GM21423 (cell line): ENCODE results near the gene ALLC.

ENCODE experiments used
- ATAC-seq: cut with Tn5 transposase; IDR thresholded peaks from one replicate; pipeline ENCODE4 v1.9.1; 2021; ENCODE audit warnings: mild to moderate bottlenecking, moderate library complexity; ENCODE audit not compliant: unreplicated experiment

ALLC gene

GRCh38 chr2:3742743-3743508 is 84.9 kb downstream of the ALLC start:
- ATAC-seq = no peak

GRCh38 chr2:3743951-3744555 is 86.1 kb downstream of the ALLC start:
- no peak for ATAC-seq

GRCh38 chr2:3745920-3746319 is 87.9 kb downstream of the ALLC start:
- no peak for ATAC-seq

DNA sequence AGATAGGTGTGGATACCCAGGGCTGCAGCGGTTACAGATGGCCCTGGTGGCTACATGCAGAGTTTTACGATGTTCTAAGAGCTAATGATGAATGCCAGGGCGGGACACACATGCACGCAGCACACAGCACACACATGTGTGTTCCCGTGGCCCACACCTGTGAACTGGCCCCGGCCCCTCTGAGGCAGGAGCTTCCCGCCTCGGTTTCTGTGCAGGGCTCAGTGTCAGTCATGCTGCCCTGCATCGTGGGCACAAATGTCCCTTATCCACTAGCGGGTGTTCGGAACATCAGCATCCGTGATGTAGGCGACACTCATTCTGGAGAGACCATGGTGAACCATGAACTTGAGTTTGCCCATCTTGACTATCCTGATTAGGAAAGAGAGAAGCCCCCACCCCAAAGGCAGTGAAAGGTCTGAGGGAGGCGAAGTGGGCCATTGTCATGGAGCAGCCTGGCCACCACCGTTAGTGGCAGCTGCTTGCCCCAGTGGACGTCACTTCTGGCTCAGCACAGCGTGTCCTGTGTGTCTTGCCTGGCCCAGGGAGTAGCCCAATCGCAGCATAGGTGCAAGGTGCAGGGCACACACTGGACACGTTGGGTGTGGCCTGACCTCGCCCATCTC is 89.1 kb downstream of the ALLC start:
- no peak for ATAC-seq

GRCh38 chr2:3747826-3748225 is 89.8 kb downstream of the ALLC start:
- no peak for ATAC-seq

DNA sequence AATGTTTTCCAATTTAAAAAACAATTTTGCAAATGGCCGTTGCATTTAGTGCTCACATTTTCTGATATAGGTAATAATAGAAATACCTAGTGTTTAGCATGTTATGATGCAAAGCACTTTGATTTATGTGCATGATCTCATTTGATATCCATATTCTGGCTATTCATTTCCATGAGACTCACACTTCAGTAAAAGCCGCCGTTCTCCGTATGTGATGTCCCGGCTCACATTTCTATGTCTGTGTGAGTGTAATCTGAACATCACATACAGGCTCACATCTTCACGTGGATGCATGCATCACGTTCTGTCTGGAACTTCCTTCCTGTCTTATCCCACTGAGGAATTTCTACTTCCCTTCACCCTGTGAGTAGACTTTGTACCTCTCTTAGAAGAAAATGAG is 91.2 kb downstream of the ALLC start:
- ATAC-seq = no peak

DNA sequence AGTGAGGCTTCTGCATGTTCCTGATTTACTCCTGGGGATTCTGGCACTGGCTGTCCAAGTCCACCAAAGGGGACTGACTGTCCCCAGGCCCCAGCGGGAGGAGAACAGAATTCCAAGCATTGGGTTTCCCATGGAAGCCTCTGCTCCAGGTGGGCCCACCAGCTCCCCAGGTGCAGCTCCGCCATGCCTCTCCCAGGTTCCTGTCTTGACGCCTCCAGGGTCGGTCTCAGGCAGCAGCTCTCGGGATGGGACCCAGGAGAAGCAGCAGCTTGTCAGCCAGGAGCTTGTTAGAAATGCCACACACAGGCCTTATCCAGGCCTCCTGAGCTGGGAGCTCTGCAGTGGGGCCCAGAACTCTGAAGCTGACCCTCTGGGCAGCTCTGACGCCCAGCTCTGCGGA is 93.3 kb downstream of the ALLC start:
- ATAC-seq = no peak

DNA sequence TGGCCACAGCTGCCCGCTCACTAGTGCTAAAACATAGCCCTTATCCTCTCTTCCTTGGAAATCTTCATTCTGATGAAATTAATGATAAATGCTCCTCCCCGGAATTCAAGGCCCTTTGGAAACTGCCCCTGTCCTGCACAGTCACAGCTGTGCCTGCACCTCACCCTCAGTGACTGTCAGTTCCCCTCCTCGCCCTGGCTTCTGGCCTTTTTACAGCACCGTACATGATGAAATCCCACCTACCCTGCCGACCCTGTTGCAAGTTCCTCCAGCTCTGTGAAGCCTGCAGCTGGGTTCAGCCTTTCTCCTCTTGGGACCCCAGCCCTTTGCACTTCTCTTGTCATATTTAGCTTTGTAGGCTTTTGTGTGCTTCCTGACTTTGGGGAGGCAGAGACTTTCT is 93.8 kb downstream of the ALLC start:
- ATAC-seq = no peak
